Adipocyte (in vitro differentiated cells): ENCODE measurements around the gene BLVRB.

Experiments
- DNase-seq: peaks from one replicate; pipeline ENCODE4 v3.0.0-alpha.2; 2015; ENCODE audit warnings: low read depth
- H3K27me3 ChIP-seq: replicated peaks from 2 replicates; pipeline ENCODE4 v1.7.0; 2013; ENCODE audit warnings: mild to moderate bottlenecking, low read length, moderate library complexity; ENCODE audit not compliant: control insufficient read depth, insufficient read depth
- H3K36me3 ChIP-seq: 2 replicates; pipeline ENCODE4 v1.7.0; 2013; ENCODE audit warnings: low read length, mild to moderate bottlenecking, moderate library complexity; ENCODE audit not compliant: control insufficient read depth, insufficient read depth, severe bottlenecking
- H3K4me1 ChIP-seq: 2 replicates; pipeline ENCODE4 v1.7.0; 2013; ENCODE audit warnings: mild to moderate bottlenecking, low read length, moderate library complexity; ENCODE audit not compliant: control insufficient read depth, insufficient read depth
- H3K4me3 ChIP-seq: 2 replicates; pipeline ENCODE4 v1.7.0; 2013; ENCODE audit warnings: mild to moderate bottlenecking, low read length, moderate library complexity
- H3K9ac ChIP-seq: 2 replicates; pipeline ENCODE4 v1.7.0; 2013; ENCODE audit warnings: mild to moderate bottlenecking, low read length, moderate library complexity
- H3K9me3 ChIP-seq: 2 replicates; pipeline ENCODE4 v1.7.0; 2013; ENCODE audit warnings: mild to moderate bottlenecking, low read length, moderate library complexity; ENCODE audit not compliant: control insufficient read depth

Gene BLVRB

GRCh38 chr19:40465557-40466218 is at the start of gene BLVRB:
TSS of gene BLVRB (minus strand) at chr19:40465745. CDS start at chr19:40465688, 57 bp downstream.
- peak; percentile 100 for DNase-seq
- Histone ChIP-seq H3K36me3 (no peaks in the 10 kb centered on the region), H3K4me3 (peak within 1 kb of the TSS; percentile 82), H3K4me1 (peaks cover 24% of the 10 kb centered on the region), H3K9ac (peak within 1 kb of the TSS; percentile 89), H3K27me3 (no peaks in the 10 kb centered on the region), H3K9me3 (no peaks in the 10 kb centered on the region)

- no peak overlapping the region for H3K9ac ChIP-seq
- H3K4me3 ChIP-seq = no peak overlapping the region
- H3K27me3 ChIP-seq = peaks cover 42% of the 10 kb centered on the region
- no peak for DNase-seq
- H3K36me3 ChIP-seq = no peaks in the 10 kb centered on the region
- H3K9me3 ChIP-seq = no peaks in the 10 kb centered on the region
- H3K4me1 ChIP-seq = peaks cover 4% of the 10 kb centered on the region
Measured at GRCh38 chr19:40513741-40514315, 48.3 kb upstream of the BLVRB start.

GRCh38 chr19:40513345-40513678 is 47.8 kb upstream of the BLVRB start:
- no peak for DNase-seq
- H3K9ac ChIP-seq = no peak overlapping the region
- H3K27me3 ChIP-seq = peaks cover 42% of the 10 kb centered on the region
- no peak overlapping the region for H3K4me3 ChIP-seq
- H3K4me1 ChIP-seq = peaks cover 4% of the 10 kb centered on the region
- H3K36me3 ChIP-seq = no peaks in the 10 kb centered on the region
- no peaks in the 10 kb centered on the region for H3K9me3 ChIP-seq

GRCh38 chr19:40512473-40513344 is 47.2 kb upstream of the BLVRB start:
- Histone ChIP-seq H3K9me3 (no peaks in the 10 kb centered on the region), H3K9ac (no peak overlapping the region), H3K4me1 (peaks cover 4% of the 10 kb centered on the region), H3K36me3 (no peaks in the 10 kb centered on the region), H3K4me3 (peak overlapping the region; percentile 33), H3K27me3 (peaks cover 42% of the 10 kb centered on the region)
- DNase-seq = peak; percentile 50

GRCh38 chr19:40512110-40512472 is 46.5 kb upstream of the BLVRB start:
- Histone ChIP-seq H3K27me3 (peaks cover 41% of the 10 kb centered on the region), H3K36me3 (no peaks in the 10 kb centered on the region), H3K9ac (no peak overlapping the region), H3K9me3 (no peaks in the 10 kb centered on the region), H3K4me1 (peaks cover 4% of the 10 kb centered on the region), H3K4me3 (peak overlapping the region; percentile 33)
- no peak for DNase-seq

- DNase-seq = no peak
- H3K4me1 ChIP-seq = peaks cover 4% of the 10 kb centered on the region
Measured at GRCh38 chr19:40511487-40511886, 45.9 kb upstream of the BLVRB start.

GRCh38 chr19:40510526-40511115 is 45.1 kb upstream of the BLVRB start:
- H3K4me3 ChIP-seq = no peak overlapping the region
- peaks cover 44% of the 10 kb centered on the region for H3K27me3 ChIP-seq
- no peaks in the 10 kb centered on the region for H3K36me3 ChIP-seq
- H3K9ac ChIP-seq = no peak overlapping the region
- no peaks in the 10 kb centered on the region for H3K9me3 ChIP-seq
- DNase-seq = no peak
- peaks cover 4% of the 10 kb centered on the region for H3K4me1 ChIP-seq

More at GRCh38 chr19:40511487-40511886, 45.9 kb upstream of the BLVRB start:
- Histone ChIP-seq H3K27me3 (peaks cover 36% of the 10 kb centered on the region), H3K36me3 (no peaks in the 10 kb centered on the region), H3K9me3 (no peaks in the 10 kb centered on the region), H3K9ac (no peak overlapping the region), H3K4me3 (no peak overlapping the region)

GRCh38 chr19:40508739-40509260 is 43.3 kb upstream of the BLVRB start:
- H3K27me3 ChIP-seq = peaks cover 33% of the 10 kb centered on the region
- H3K36me3 ChIP-seq = no peaks in the 10 kb centered on the region
- DNase-seq = no peak
- no peak overlapping the region for H3K9ac ChIP-seq
- H3K9me3 ChIP-seq = no peaks in the 10 kb centered on the region
- H3K4me3 ChIP-seq = no peak overlapping the region
- H3K4me1 ChIP-seq = peaks cover 4% of the 10 kb centered on the region

- no peaks in the 10 kb centered on the region for H3K36me3 ChIP-seq
- peaks cover 4% of the 10 kb centered on the region for H3K4me1 ChIP-seq
- H3K4me3 ChIP-seq = no peak overlapping the region
- no peak overlapping the region for H3K9ac ChIP-seq
- H3K27me3 ChIP-seq = peaks cover 25% of the 10 kb centered on the region
- no peak for DNase-seq
- no peaks in the 10 kb centered on the region for H3K9me3 ChIP-seq
Measured at GRCh38 chr19:40507892-40508291, 42.3 kb upstream of the BLVRB start.

GRCh38 chr19:40506099-40506498 is 40.6 kb upstream of the BLVRB start:
- Histone ChIP-seq H3K27me3 (peaks cover 23% of the 10 kb centered on the region), H3K9ac (no peak overlapping the region), H3K4me1 (no peaks in the 10 kb centered on the region), H3K36me3 (no peaks in the 10 kb centered on the region), H3K4me3 (no peak overlapping the region), H3K9me3 (no peaks in the 10 kb centered on the region)
- no peak for DNase-seq

GRCh38 chr19:40503320-40503695 is 37.8 kb upstream of the BLVRB start:
- no peak for DNase-seq
- H3K36me3 ChIP-seq = no peaks in the 10 kb centered on the region
- H3K4me3 ChIP-seq = no peak overlapping the region

More at GRCh38 chr19:40503320-40503695, 37.8 kb upstream of the BLVRB start:
- no peak overlapping the region for H3K9ac ChIP-seq
- no peaks in the 10 kb centered on the region for H3K4me1 ChIP-seq
- no peaks in the 10 kb centered on the region for H3K9me3 ChIP-seq
- peaks cover 16% of the 10 kb centered on the region for H3K27me3 ChIP-seq
